Neural progenitor cell (in vitro differentiated cells): ENCODE data around the gene KLHL33.

Experiments
- CTCF ChIP-seq: fragments of 200-600 bp; sonication (generic); IDR thresholded peaks from 2 replicates; pipeline ENCODE4 v1.5.1; 2017; ENCODE audit warnings: antibody characterized with exemption, mild to moderate bottlenecking
- EZH2 ChIP-seq: fragments of 200-600 bp; sonication (generic); IDR thresholded peaks from 2 replicates; pipeline ENCODE4 v1.6.1; 2017; ENCODE audit warnings: antibody characterized with exemption, mild to moderate bottlenecking, moderate library complexity
- EZH2phosphoT487 ChIP-seq: fragments of 200-600 bp; sonication (generic); IDR thresholded peaks from 2 replicates; pipeline ENCODE4 v1.6.1; 2017; ENCODE audit warnings: antibody characterized with exemption

GRCh38 chr14:20440882-20441281, 4.9 kb upstream of the KLHL33 start:
- TF ChIP-seq CTCF (no peak), EZH2 (no peak), EZH2phosphoT487 (no peak)
